Mucosa of stomach (tissue), 1 donor: ENCODE results near the gene PLCB1.

Experiments
- H3K27me3 ChIP-seq: one replicate; pipeline ENCODE4 v1.7.0; 2013; ENCODE audit warnings: mild to moderate bottlenecking, low read length; ENCODE audit not compliant: control insufficient read depth, insufficient read depth
- H3K36me3 ChIP-seq: one replicate; pipeline ENCODE4 v1.7.0; 2013; ENCODE audit warnings: low read length; ENCODE audit not compliant: control insufficient read depth, insufficient read depth
- H3K4me1 ChIP-seq: one replicate; pipeline ENCODE4 v1.7.0; 2013; ENCODE audit warnings: mild to moderate bottlenecking, low read length; ENCODE audit not compliant: control insufficient read depth, insufficient read depth
- H3K4me3 ChIP-seq: one replicate; pipeline ENCODE4 v1.7.0; 2013; ENCODE audit warnings: low read length
- H3K9ac ChIP-seq: one replicate; pipeline ENCODE4 v1.7.0; 2013; ENCODE audit warnings: mild to moderate bottlenecking, low read length, moderate library complexity
- H3K9me3 ChIP-seq: one replicate; pipeline ENCODE4 v1.7.0; 2013; ENCODE audit warnings: mild to moderate bottlenecking, low read length, moderate library complexity; ENCODE audit not compliant: control insufficient read depth
- donor health status: Pancreatic carcinoma.

The PLCB1 gene

GRCh38 chr20:8117636-8118035, 14.4 kb upstream of the PLCB1 start:
- Histone ChIP-seq H3K9me3 (no peaks in the 10 kb centered on the region), H3K27me3 (no peaks in the 10 kb centered on the region), H3K9ac (no peak overlapping the region), H3K4me1 (no peaks in the 10 kb centered on the region), H3K36me3 (no peaks in the 10 kb centered on the region), H3K4me3 (no peak overlapping the region)

- no peaks in the 10 kb centered on the region for H3K4me1 ChIP-seq
- H3K9me3 ChIP-seq, result no peaks in the 10 kb centered on the region
- H3K4me3 ChIP-seq, result no peak overlapping the region
- H3K9ac ChIP-seq, result no peak overlapping the region
- H3K27me3 ChIP-seq, result no peaks in the 10 kb centered on the region
- H3K36me3 ChIP-seq, result no peaks in the 10 kb centered on the region
These were observed 14.0 kb upstream of the PLCB1 start for GRCh38 chr20:8118039-8118438.

- no peaks in the 10 kb centered on the region for H3K9me3 ChIP-seq
- H3K9ac ChIP-seq, result no peak overlapping the region
- H3K27me3 ChIP-seq, result no peaks in the 10 kb centered on the region
- no peaks in the 10 kb centered on the region for H3K4me1 ChIP-seq
- H3K36me3 ChIP-seq, result no peaks in the 10 kb centered on the region
- no peak overlapping the region for H3K4me3 ChIP-seq
These were observed 13.3 kb upstream of the PLCB1 start for GRCh38 chr20:8118760-8119159.

GRCh38 chr20:8121666-8122065, 10.4 kb upstream of the PLCB1 start:
- Histone ChIP-seq H3K9ac (no peak overlapping the region), H3K36me3 (no peaks in the 10 kb centered on the region)

GRCh38 chr20:8124639-8125038, 7.4 kb upstream of the PLCB1 start:
- Histone ChIP-seq H3K4me3 (no peak overlapping the region), H3K4me1 (no peaks in the 10 kb centered on the region), H3K9me3 (no peaks in the 10 kb centered on the region), H3K36me3 (no peaks in the 10 kb centered on the region), H3K9ac (no peak overlapping the region), H3K27me3 (no peaks in the 10 kb centered on the region)

More at GRCh38 chr20:8121666-8122065, 10.4 kb upstream of the PLCB1 start:
- no peaks in the 10 kb centered on the region for H3K4me1 ChIP-seq
- no peaks in the 10 kb centered on the region for H3K27me3 ChIP-seq
- no peaks in the 10 kb centered on the region for H3K9me3 ChIP-seq
- no peak overlapping the region for H3K4me3 ChIP-seq

GRCh38 chr20:8126181-8126580, 5.9 kb upstream of the PLCB1 start:
- H3K9ac ChIP-seq, result no peak overlapping the region
- no peaks in the 10 kb centered on the region for H3K27me3 ChIP-seq
- no peak overlapping the region for H3K4me3 ChIP-seq
- no peaks in the 10 kb centered on the region for H3K4me1 ChIP-seq
- no peaks in the 10 kb centered on the region for H3K36me3 ChIP-seq
- H3K9me3 ChIP-seq, result no peaks in the 10 kb centered on the region

- Histone ChIP-seq H3K27me3 (peaks cover 5% of the 10 kb centered on the region), H3K4me3 (no peak overlapping the region), H3K9ac (no peak overlapping the region), H3K9me3 (no peaks in the 10 kb centered on the region), H3K36me3 (no peaks in the 10 kb centered on the region), H3K4me1 (peaks cover 5% of the 10 kb centered on the region)
These were observed 5.2 kb upstream of the PLCB1 start for GRCh38 chr20:8126841-8127378.

GRCh38 chr20:8127553-8128255, 4.4 kb upstream of the PLCB1 start:
- H3K9me3 ChIP-seq, result no peaks in the 10 kb centered on the region
- no peak overlapping the region for H3K4me3 ChIP-seq
- no peaks in the 10 kb centered on the region for H3K36me3 ChIP-seq
- H3K4me1 ChIP-seq, result peaks cover 5% of the 10 kb centered on the region
- no peak overlapping the region for H3K9ac ChIP-seq
- peaks cover 6% of the 10 kb centered on the region for H3K27me3 ChIP-seq

- Histone ChIP-seq H3K9me3 (no peaks in the 10 kb centered on the region), H3K4me1 (peaks cover 5% of the 10 kb centered on the region), H3K27me3 (peaks cover 14% of the 10 kb centered on the region), H3K36me3 (no peaks in the 10 kb centered on the region), H3K9ac (no peak overlapping the region), H3K4me3 (no peak overlapping the region)
These were observed 3.6 kb upstream of the PLCB1 start for GRCh38 chr20:8128291-8129060.

GRCh38 chr20:8129211-8129976, 2.7 kb upstream of the PLCB1 start:
- H3K9me3 ChIP-seq, result no peaks in the 10 kb centered on the region
- peaks cover 16% of the 10 kb centered on the region for H3K27me3 ChIP-seq
- no peak overlapping the region for H3K9ac ChIP-seq
- H3K4me1 ChIP-seq, result peaks cover 5% of the 10 kb centered on the region
- H3K36me3 ChIP-seq, result no peaks in the 10 kb centered on the region
- no peak overlapping the region for H3K4me3 ChIP-seq

- Histone ChIP-seq H3K4me3 (no peak overlapping the region), H3K4me1 (peaks cover 5% of the 10 kb centered on the region), H3K27me3 (peaks cover 16% of the 10 kb centered on the region), H3K9me3 (no peaks in the 10 kb centered on the region), H3K9ac (no peak overlapping the region), H3K36me3 (no peaks in the 10 kb centered on the region)
These were observed 1.1 kb upstream of the PLCB1 start for GRCh38 chr20:8130840-8131526.
